OCI-LY3 (cell line): ENCODE measurements around the gene ACSS1.

Source experiments
- CTCF ChIP-seq: fragments of 200-600, 300-600 bp; sonication (generic); IDR thresholded peaks from 2 replicates; pipeline ENCODE4 v1.5.1; 2014; ENCODE audit warnings: antibody characterized with exemption, low read length, low read depth
- EZH2phosphoT487 ChIP-seq: fragments of 200-600 bp; shearing (Covaris generic); IDR thresholded peaks from 2 replicates; pipeline ENCODE4 v1.6.1; 2018; ENCODE audit warnings: antibody characterized with exemption, mixed run types, low read depth

GRCh38 chr20:24984961-24985640 is 72.8 kb downstream of the ACSS1 start:
- TF ChIP-seq CTCF (no peak), EZH2phosphoT487 (no peak)
